ENCODE data around the gene METTL15. TPM values are rescaled to one million over a fixed set of nuclear protein-coding genes. Genes with fewer than 3 reads are reported as not detected.
"Not testable (repeated sequence)": the region's sequence is repeated elsewhere in the genome, so short reads cannot be mapped to it uniquely, and the experiment has no call there.

Gene METTL15
- total RNA-seq, 1 donor from 2014 or later, result 16.3 TPM

- Mint-ChIP-seq H3K27me3 (ENCODE audit: unreplicated experiment) (no peaks in the 10 kb centered on the region), H3K9me3 (ENCODE audit: unreplicated experiment) (peaks cover 6% of the 10 kb centered on the region), H3K27ac (ENCODE audit: unreplicated experiment) (no peak overlapping the region), H3K36me3 (ENCODE audit: unreplicated experiment) (peaks cover 15% of the 10 kb centered on the region), H3K4me1 (ENCODE audit: unreplicated experiment) (peaks cover 1% of the 10 kb centered on the region), H3K4me3 (ENCODE audit: unreplicated experiment) (no peak overlapping the region)
- no peak for TF ChIP-seq CTCF (IDR thresholded peaks at IDR 0.05)
- no peak for DNase-seq (ENCODE audit: extremely low spot score, unreplicated experiment)
Observed at GRCh38 chr11:28176351-28176750, 68.2 kb downstream of the METTL15 start.

DNA sequence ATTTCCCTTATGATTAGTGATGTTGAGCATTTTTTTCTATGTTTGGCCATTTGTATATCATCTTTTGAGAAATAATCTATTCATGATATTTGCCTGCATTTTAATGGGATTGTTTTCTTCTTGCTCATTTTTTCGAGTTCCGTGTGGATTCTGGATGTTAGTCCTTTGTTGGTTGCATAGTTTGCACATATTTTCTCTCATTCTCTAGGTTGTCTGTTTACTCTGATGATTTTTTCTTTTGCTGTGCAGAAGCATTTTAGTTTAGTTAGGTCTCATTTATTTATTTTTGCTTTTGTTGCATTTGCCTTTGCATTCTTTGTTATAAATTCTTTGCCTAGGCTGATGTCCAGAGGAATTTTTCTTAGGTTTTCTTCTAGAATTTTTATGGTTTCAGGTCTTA, 87.3 kb downstream of the METTL15 start:
- no peak overlapping the region for H3K4me3 Mint-ChIP-seq (ENCODE audit: unreplicated experiment)
- no peaks in the 10 kb centered on the region for H3K27me3 Mint-ChIP-seq (ENCODE audit: unreplicated experiment)
- no peaks in the 10 kb centered on the region for H3K4me1 Mint-ChIP-seq (ENCODE audit: unreplicated experiment)
- no peak for DNase-seq (ENCODE audit: extremely low spot score, unreplicated experiment)
- H3K9me3 Mint-ChIP-seq (ENCODE audit: unreplicated experiment), result peaks cover 36% of the 10 kb centered on the region
- no peak overlapping the region for H3K27ac Mint-ChIP-seq (ENCODE audit: unreplicated experiment)
- no peak for TF ChIP-seq CTCF (IDR thresholded peaks at IDR 0.05)
- peaks cover 25% of the 10 kb centered on the region for H3K36me3 Mint-ChIP-seq (ENCODE audit: unreplicated experiment)

- H3K36me3 Mint-ChIP-seq (ENCODE audit: unreplicated experiment), result peaks cover 31% of the 10 kb centered on the region
- no peak overlapping the region for H3K4me3 Mint-ChIP-seq (ENCODE audit: unreplicated experiment)
- H3K4me1 Mint-ChIP-seq (ENCODE audit: unreplicated experiment), result no peaks in the 10 kb centered on the region
- no peak for TF ChIP-seq CTCF (IDR thresholded peaks at IDR 0.05)
- peaks cover 9% of the 10 kb centered on the region for H3K9me3 Mint-ChIP-seq (ENCODE audit: unreplicated experiment)
- DNase-seq (ENCODE audit: extremely low spot score, unreplicated experiment), result no peak
- no peak overlapping the region for H3K27ac Mint-ChIP-seq (ENCODE audit: unreplicated experiment)
- H3K27me3 Mint-ChIP-seq (ENCODE audit: unreplicated experiment), result no peaks in the 10 kb centered on the region
Observed at GRCh38 chr11:28209906-28210305, 101.7 kb downstream of the METTL15 start.

DNA sequence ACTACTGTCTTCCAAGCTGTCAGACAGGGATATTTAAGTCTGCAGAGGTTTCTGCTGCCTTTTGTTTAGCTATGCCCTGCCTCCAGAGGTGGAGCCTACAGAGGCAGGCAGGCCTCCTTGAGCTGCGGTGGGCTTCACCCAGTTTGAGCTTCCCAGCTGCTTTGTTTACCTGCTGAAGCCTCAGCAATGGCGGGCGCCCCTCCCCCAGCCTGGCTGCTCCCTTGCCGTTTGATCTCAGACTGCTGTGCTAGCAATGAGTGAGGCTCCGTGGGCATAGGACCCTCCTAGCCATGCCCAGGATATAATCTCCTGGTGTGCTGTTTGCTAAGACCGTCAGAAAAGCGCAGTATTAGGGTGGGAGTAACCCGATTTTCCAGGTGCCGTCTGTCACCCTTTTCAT, 113.9 kb downstream of the METTL15 start:
- not testable (repeated sequence) for H3K27me3 Mint-ChIP-seq (ENCODE audit: unreplicated experiment); H3K4me3 Mint-ChIP-seq (ENCODE audit: unreplicated experiment); H3K27ac Mint-ChIP-seq (ENCODE audit: unreplicated experiment); DNase-seq (ENCODE audit: extremely low spot score, unreplicated experiment); H3K4me1 Mint-ChIP-seq (ENCODE audit: unreplicated experiment)
- peaks cover 17% of the 10 kb centered on the region for H3K36me3 Mint-ChIP-seq (ENCODE audit: unreplicated experiment)
- H3K9me3 Mint-ChIP-seq (ENCODE audit: unreplicated experiment), result peaks cover 26% of the 10 kb centered on the region

- Mint-ChIP-seq H3K27ac (ENCODE audit: unreplicated experiment) (no peak overlapping the region), H3K4me3 (ENCODE audit: unreplicated experiment) (no peak overlapping the region), H3K27me3 (ENCODE audit: unreplicated experiment) (no peaks in the 10 kb centered on the region), H3K36me3 (ENCODE audit: unreplicated experiment) (peaks cover 12% of the 10 kb centered on the region), H3K9me3 (ENCODE audit: unreplicated experiment) (peaks cover 18% of the 10 kb centered on the region), H3K4me1 (ENCODE audit: unreplicated experiment) (peaks cover 18% of the 10 kb centered on the region)
- no peak for DNase-seq (ENCODE audit: extremely low spot score, unreplicated experiment)
- no peak for TF ChIP-seq CTCF (IDR thresholded peaks at IDR 0.05)
Observed at GRCh38 chr11:28223577-28223976, 115.4 kb downstream of the METTL15 start.

GRCh38 chr11:28223994-28224393, 115.8 kb downstream of the METTL15 start:
- no peak overlapping the region for H3K27ac Mint-ChIP-seq (ENCODE audit: unreplicated experiment)
- DNase-seq (ENCODE audit: extremely low spot score, unreplicated experiment), result no peak
- TF ChIP-seq CTCF (IDR thresholded peaks at IDR 0.05), result no peak
- H3K4me3 Mint-ChIP-seq (ENCODE audit: unreplicated experiment), result no peak overlapping the region
- no peaks in the 10 kb centered on the region for H3K27me3 Mint-ChIP-seq (ENCODE audit: unreplicated experiment)
- H3K9me3 Mint-ChIP-seq (ENCODE audit: unreplicated experiment), result peaks cover 18% of the 10 kb centered on the region
- peaks cover 12% of the 10 kb centered on the region for H3K36me3 Mint-ChIP-seq (ENCODE audit: unreplicated experiment)
- H3K4me1 Mint-ChIP-seq (ENCODE audit: unreplicated experiment), result peaks cover 21% of the 10 kb centered on the region
